Gastrocnemius medialis (tissue), 4 donors: ENCODE results near the gene SLC52A1. TPM values are rescaled to one million over a fixed set of nuclear protein-coding genes. Genes with fewer than 3 reads are reported as not detected.
A peak's percentile ranks its signal among the peaks of the same experiment; 100 is the strongest.

Experiments
- ATAC-seq, 2 donors: fragments of 150-250 bp; one replicate each; pipeline ENCODE4 v1.9.1; 2016
- DNase-seq, 2 donors: peaks; one replicate each; pipeline ENCODE4 v3.0.0-alpha.2; 2019
- H3K27ac ChIP-seq, 4 donors: fragments of 200-600 bp; sonication (generic); 1 replicate in 1 of 4; 2 replicates in 3 of 4; pipeline ENCODE4 v1.5.1; 2016 to 2018; ENCODE audit warnings: mild to moderate bottlenecking in 2 of 4, moderate library complexity in 1 of 4
- H3K27me3 ChIP-seq, 3 donors: fragments of 200-600 bp; sonication (generic) in 2 of 3; 1 replicate in 1 of 3; 2 replicates in 2 of 3; pipeline versions ENCODE4 v1.5.1 to v1.6.0; 2016 to 2019; ENCODE audit warnings: mild to moderate bottlenecking in 1 of 3, moderate library complexity in 1 of 3
- H3K36me3 ChIP-seq, 2 donors: fragments of 200-600 bp; sonication (generic) in 1 of 2; one replicate each; pipeline ENCODE4 v1.5.1; 2017 to 2018
- H3K4me1 ChIP-seq, 2 donors: fragments of 200-600 bp; sonication (generic) in 1 of 2; one replicate each; pipeline ENCODE4 v1.5.1; 2016 to 2017; ENCODE audit warnings: mild to moderate bottlenecking in 2 of 2
- H3K4me3 ChIP-seq, 4 donors: fragments of 200-600 bp; sonication (generic) in 3 of 4; 1 replicate in 1 of 4; 2 replicates in 3 of 4; pipeline ENCODE4 v1.5.1; 2016 to 2019; ENCODE audit warnings: mild to moderate bottlenecking in 2 of 4
- H3K9me3 ChIP-seq, 3 donors: fragments of 200-600 bp; sonication (generic) in 2 of 3; 1 replicate in 1 of 3; 2 replicates in 2 of 3; pipeline ENCODE4 v1.5.1; 2016 to 2019
- CTCF ChIP-seq, 5 experiments: fragments of 450-650 bp in 3 of 5; fragments of 200-600 bp in 2 of 5; sonication (generic) in 2 of 5; IDR thresholded peaks in 4 of 5; conservative IDR thresholded peaks in 1 of 5; 1 replicate in 4 of 5; 2 replicates in 1 of 5; pipeline ENCODE4 v1.5.1; 2016 to 2019; ENCODE audit warnings: antibody characterized with exemption in 5 of 5, mild to moderate bottlenecking in 3 of 5, moderate library complexity in 3 of 5
- POLR2A ChIP-seq, 2 donors: fragments of 450-650 bp; IDR thresholded peaks; one replicate each; pipeline ENCODE4 v1.6.1; 2017; ENCODE audit warnings: antibody characterized with exemption in 2 of 2, mild to moderate bottlenecking in 2 of 2, moderate library complexity in 2 of 2
- in situ Hi-C, 4 donors: fragments of 200-750 bp; cut with MboI; loops; one replicate each; pipeline versions ENCODE4 v1.15.0 to v1.8.0; 2017; ENCODE audit warnings: low sequenced_read_pairs in 4 of 4
- intact Hi-C: fragments of 100-400 bp; cut with DNase I; formaldehyde crosslinking; loops from one replicate; pipeline ENCODE4 v1.15.1; 2023; ENCODE audit warnings: low total_unique reads
- total RNA-seq, 4 donors: library from RNA; depleted of rRNA; stranded (reverse); fragments of >200 nt; gene quantifications; one replicate each; pipeline versions ENCODE4 v1.1.0 to v1.2.3, GENCODE V29; 2016

Gene SLC52A1
- total RNA-seq, 4 donors from 2014 or later: not detected

- H3K27me3 ChIP-seq: no peaks in the 10 kb centered on the region
- peaks cover 0 to 50% of the 10 kb centered on the region in 2 donors for H3K36me3 ChIP-seq
- no peak overlapping the region for H3K4me3 ChIP-seq
- H3K4me1 ChIP-seq: peaks cover 0 to 9% of the 10 kb centered on the region in 2 donors
- in situ Hi-C loops (no loop called here), intact Hi-C loops (no loop called here)
- DNase-seq (no peak), ATAC-seq (no peak)
- H3K27ac ChIP-seq: peak overlapping the region in 3 of 4 donors; percentile 54 to 68 (median 66)
- TF ChIP-seq POLR2A (IDR thresholded peaks at IDR 0.05) (no peak), CTCF (IDR thresholded peaks at IDR 0.05 in 4 of 5, conservative IDR thresholded peaks at IDR 0.05 in 1 of 5) (no peak)
- no peaks in the 10 kb centered on the region for H3K9me3 ChIP-seq
Measured at GRCh38 chr17:5024604-5025003, 10.6 kb downstream of the SLC52A1 start.

- no peak overlapping the region for H3K4me3 ChIP-seq
- DNase-seq (no peak), ATAC-seq (no peak)
- peak overlapping the region in 1 of 4 donors; percentile 66 for H3K27ac ChIP-seq
- no peak for TF ChIP-seq POLR2A (IDR thresholded peaks at IDR 0.05)
- TF ChIP-seq CTCF (IDR thresholded peaks at IDR 0.05 in 4 of 5, conservative IDR thresholded peaks at IDR 0.05 in 1 of 5): no peak
- peaks cover 0 to 9% of the 10 kb centered on the region in 2 donors for H3K4me1 ChIP-seq
- H3K9me3 ChIP-seq: no peaks in the 10 kb centered on the region
- H3K36me3 ChIP-seq: peaks cover 0 to 59% of the 10 kb centered on the region in 2 donors
- no peaks in the 10 kb centered on the region for H3K27me3 ChIP-seq
- intact Hi-C loops: no loop called here
- in situ Hi-C loops: no loop called here
Measured at GRCh38 chr17:5023588-5024147, 11.6 kb downstream of the SLC52A1 start.

GRCh38 chr17:5022171-5022711 lies 13.0 kb downstream of the SLC52A1 start:
- ATAC-seq (no peak), DNase-seq (no peak)
- Histone ChIP-seq H3K27me3 (no peaks in the 10 kb centered on the region), H3K36me3 (peaks cover 0 to 72% of the 10 kb centered on the region in 2 donors), H3K4me3 (no peak overlapping the region), H3K4me1 (peaks cover 0 to 9% of the 10 kb centered on the region in 2 donors), H3K9me3 (no peaks in the 10 kb centered on the region), H3K27ac (no peak overlapping the region)
- in situ Hi-C loops (no loop called here), intact Hi-C loops (no loop called here)
- TF ChIP-seq POLR2A (IDR thresholded peaks at IDR 0.05) (no peak), CTCF (IDR thresholded peaks at IDR 0.05 in 4 of 5, conservative IDR thresholded peaks at IDR 0.05 in 1 of 5) (no peak)

DNA sequence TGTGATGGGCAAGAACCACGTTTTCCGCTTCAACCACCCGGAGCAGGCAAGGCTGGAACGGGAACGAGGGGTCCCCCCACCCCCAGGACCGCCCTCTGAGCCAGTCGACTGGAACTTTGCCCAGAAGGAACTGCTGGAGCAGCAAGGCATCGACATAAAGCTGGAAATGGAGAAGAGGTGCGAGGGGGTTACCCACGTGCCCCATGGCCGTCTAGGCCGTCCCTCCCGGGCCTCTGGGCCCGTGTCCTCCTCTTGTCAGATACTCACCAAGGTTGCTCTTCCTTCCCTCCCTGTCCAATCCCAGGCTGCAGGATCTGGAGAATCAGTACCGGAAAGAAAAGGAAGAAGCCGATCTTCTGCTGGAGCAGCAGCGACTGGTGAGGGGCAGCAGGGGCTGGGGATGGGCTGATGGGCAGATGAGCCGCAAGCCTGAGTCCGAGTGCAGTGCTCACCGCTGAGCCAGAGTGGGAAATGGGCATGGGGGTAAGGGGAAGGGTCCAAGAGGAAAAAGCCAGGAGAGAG lies 14.7 kb downstream of the SLC52A1 start:
- peaks cover 0 to 88% of the 10 kb centered on the region in 2 donors for H3K36me3 ChIP-seq
- TF ChIP-seq CTCF (IDR thresholded peaks at IDR 0.05 in 4 of 5, conservative IDR thresholded peaks at IDR 0.05 in 1 of 5) (no peak), POLR2A (IDR thresholded peaks at IDR 0.05) (no peak)
- no peak for ATAC-seq
- no peaks in the 10 kb centered on the region for H3K27me3 ChIP-seq
- H3K27ac ChIP-seq: no peak overlapping the region
- no peaks in the 10 kb centered on the region for H3K9me3 ChIP-seq
- intact Hi-C loops (no loop called here), in situ Hi-C loops (no loop called here)
- H3K4me3 ChIP-seq: no peak overlapping the region
- H3K4me1 ChIP-seq: peaks cover 0 to under 1% of the 10 kb centered on the region in 2 donors
- DNase-seq: no peak
